SK-N-SH treated with all-trans-retinoic acid at 6 μM for 48 hours (cell line): Measurements from ENCODE around the gene CNN1.
"Not testable (repeated sequence)": the region's sequence is repeated elsewhere in the genome, so short reads cannot be mapped to it uniquely, and the experiment has no call there.

Experiments
- ATAC-seq: fragments of 200-7000 bp; cut with Tn5 transposase; 3 replicates; pipeline ENCODE4 v1.9.1; 2020; ENCODE audit warnings: mild to moderate bottlenecking, moderate library complexity
- ARNTL ChIP-seq: fragments of 450-650 bp; formaldehyde crosslinking; IDR thresholded peaks from 2 replicates; pipeline ENCODE4 v1.5.0; 2020; ENCODE audit warnings: low read depth, mild to moderate bottlenecking, moderate library complexity, borderline replicate concordance
- BACH2 ChIP-seq: fragments of 250-450 bp; sonication (Bioruptor Pico); IDR thresholded peaks from 2 replicates; pipeline ENCODE4 v1.9.0; 2021; ENCODE audit warnings: mild to moderate bottlenecking, borderline replicate concordance
- CSDC2 ChIP-seq: fragments of 250-450 bp; sonication (Bioruptor Pico); IDR thresholded peaks from 2 replicates; pipeline ENCODE4 v1.5.0; 2020; ENCODE audit warnings: mild to moderate bottlenecking, moderate library complexity
- ESRRG ChIP-seq: fragments of 250-450 bp; sonication (Bioruptor Pico); IDR thresholded peaks from 2 replicates; pipeline ENCODE4 v1.6.1; 2021; ENCODE audit warnings: mild to moderate bottlenecking
- GLIS3 ChIP-seq: fragments of 250-450 bp; sonication (Bioruptor Pico); IDR thresholded peaks from 2 replicates; pipeline ENCODE4 v1.5.0; 2020; ENCODE audit warnings: mild to moderate bottlenecking, moderate library complexity
- ISL1 ChIP-seq: fragments of 250-450 bp; sonication (Bioruptor Pico); IDR thresholded peaks from 2 replicates; pipeline ENCODE4 v2.1.2; 2022; ENCODE audit warnings: mild to moderate bottlenecking, moderate library complexity
- OSR1 ChIP-seq: fragments of 250-450 bp; sonication (Bioruptor Pico); IDR thresholded peaks from 2 replicates; pipeline ENCODE4 v1.8.0; 2022; ENCODE audit warnings: moderate library complexity, mild to moderate bottlenecking, inconsistent platforms
- POU6F1 ChIP-seq: fragments of 250-450 bp; sonication (Bioruptor Pico); IDR thresholded peaks from 2 replicates; pipeline ENCODE4 v1.8.0; 2021; ENCODE audit warnings: low read depth, mild to moderate bottlenecking, moderate library complexity, borderline replicate concordance
- PPARA ChIP-seq: fragments of 250-450 bp; sonication (Bioruptor Pico); IDR thresholded peaks from 2 replicates; pipeline ENCODE4 v1.5.0; 2020; ENCODE audit warnings: mild to moderate bottlenecking, borderline replicate concordance
- RARB ChIP-seq: fragments of 250-450 bp; sonication (Bioruptor Pico); IDR thresholded peaks from 2 replicates; pipeline ENCODE4 v1.8.0; 2021; ENCODE audit warnings: mild to moderate bottlenecking, moderate library complexity
- SNAI2 ChIP-seq: fragments of 250-450 bp; sonication (Bioruptor Pico); IDR thresholded peaks from 2 replicates; pipeline ENCODE4 v1.5.0; 2020; ENCODE audit warnings: mild to moderate bottlenecking, moderate library complexity
- TCF4 ChIP-seq: fragments of 250-450 bp; sonication (Bioruptor Pico); IDR thresholded peaks from 2 replicates; pipeline ENCODE4 v1.8.0; 2021; ENCODE audit warnings: mild to moderate bottlenecking, moderate library complexity, borderline replicate concordance
- TOX ChIP-seq: fragments of 250-450 bp; sonication (Bioruptor Pico); IDR thresholded peaks from 2 replicates; pipeline ENCODE4 v1.8.0; 2021; ENCODE audit warnings: mild to moderate bottlenecking, moderate library complexity, borderline replicate concordance
- ZC3H10 ChIP-seq: fragments of 250-450 bp; sonication (Bioruptor Pico); IDR thresholded peaks from 2 replicates; pipeline ENCODE4 v1.5.1; 2021; ENCODE audit warnings: mild to moderate bottlenecking, moderate library complexity
- ZFP3 ChIP-seq: fragments of 250-450 bp; sonication (Bioruptor Pico); IDR thresholded peaks from 2 replicates; pipeline ENCODE4 v1.5.0; 2020; ENCODE audit warnings: mild to moderate bottlenecking, moderate library complexity
- ZFP30 ChIP-seq: fragments of 450-650 bp; formaldehyde crosslinking; IDR thresholded peaks from 2 replicates; pipeline ENCODE4 v1.5.0; 2022; ENCODE audit warnings: mild to moderate bottlenecking, moderate library complexity
- ZNF70 ChIP-seq: fragments of 450-650 bp; formaldehyde crosslinking; IDR thresholded peaks from 2 replicates; pipeline ENCODE4 v1.5.0; 2020; ENCODE audit warnings: mild to moderate bottlenecking, moderate library complexity
- ZNF8 ChIP-seq: fragments of 450-650 bp; formaldehyde crosslinking; IDR thresholded peaks from 2 replicates; pipeline ENCODE4 v1.5.0; 2020; ENCODE audit warnings: mild to moderate bottlenecking, moderate library complexity
- TF ChIP-seq, protein P1 (sequence below): fragments of 250-450 bp; sonication (Bioruptor Pico); IDR thresholded peaks from 2 replicates; pipeline ENCODE4 v1.8.0; 2020; ENCODE audit warnings: mild to moderate bottlenecking, moderate library complexity, borderline replicate concordance
- TF ChIP-seq, protein P2 (sequence below): fragments of 250-450 bp; sonication (Bioruptor Pico); IDR thresholded peaks from 2 replicates; pipeline ENCODE4 v1.5.1; 2021; ENCODE audit warnings: mild to moderate bottlenecking, moderate library complexity

CNN1 gene

GRCh38 chr19:11596156-11596555 lies 57.5 kb downstream of the CNN1 start:
- no peak for ATAC-seq
- TF ChIP-seq ZFP3 (CRISPR knock-in tag) (no peak), ISL1 (CRISPR knock-in tag) (no peak), RARB (no peak), ZFP30 (CRISPR knock-in tag) (no peak), TCF4 (CRISPR knock-in tag) (no peak), PPARA (CRISPR knock-in tag) (no peak), POU6F1 (CRISPR knock-in tag) (no peak), GLIS3 (CRISPR knock-in tag) (no peak), ARNTL (CRISPR knock-in tag) (no peak), ZNF70 (CRISPR knock-in tag) (no peak), TOX (CRISPR knock-in tag) (no peak), ZNF8 (no peak), ZC3H10 (CRISPR knock-in tag) (no peak), ESRRG (no peak), OSR1 (CRISPR knock-in tag) (no peak)

- TF ChIP-seq RARB (0 out of 2 replicates have a peak, but pooled peaks have one; percentile 2), ZC3H10 (CRISPR knock-in tag) (no peak), CSDC2 (CRISPR knock-in tag) (peak; percentile 0; the same call in 1 of the 2 replicates), ZFP3 (CRISPR knock-in tag) (0 out of 2 replicates have a peak, but pooled peaks have one; percentile 30)
- ATAC-seq: peak; percentile 98
Measured at GRCh38 chr19:11597202-11598102, 58.8 kb downstream of the CNN1 start, which contains the start of gene ZNF627. TSS of gene ZNF627 (plus strand) at chr19:11597483. CDS start at chr19:11597628, 145 bp downstream.

GRCh38 chr19:11598103-11598483 lies 59.4 kb downstream of the CNN1 start:
- TF ChIP-seq ESRRG (no peak), RARB (no peak), ZC3H10 (CRISPR knock-in tag) (no peak), ZNF8 (no peak), ZNF70 (CRISPR knock-in tag) (no peak), SNAI2 (CRISPR knock-in tag) (no peak), POU6F1 (CRISPR knock-in tag) (no peak)
- TF ChIP-seq, protein P1, sequence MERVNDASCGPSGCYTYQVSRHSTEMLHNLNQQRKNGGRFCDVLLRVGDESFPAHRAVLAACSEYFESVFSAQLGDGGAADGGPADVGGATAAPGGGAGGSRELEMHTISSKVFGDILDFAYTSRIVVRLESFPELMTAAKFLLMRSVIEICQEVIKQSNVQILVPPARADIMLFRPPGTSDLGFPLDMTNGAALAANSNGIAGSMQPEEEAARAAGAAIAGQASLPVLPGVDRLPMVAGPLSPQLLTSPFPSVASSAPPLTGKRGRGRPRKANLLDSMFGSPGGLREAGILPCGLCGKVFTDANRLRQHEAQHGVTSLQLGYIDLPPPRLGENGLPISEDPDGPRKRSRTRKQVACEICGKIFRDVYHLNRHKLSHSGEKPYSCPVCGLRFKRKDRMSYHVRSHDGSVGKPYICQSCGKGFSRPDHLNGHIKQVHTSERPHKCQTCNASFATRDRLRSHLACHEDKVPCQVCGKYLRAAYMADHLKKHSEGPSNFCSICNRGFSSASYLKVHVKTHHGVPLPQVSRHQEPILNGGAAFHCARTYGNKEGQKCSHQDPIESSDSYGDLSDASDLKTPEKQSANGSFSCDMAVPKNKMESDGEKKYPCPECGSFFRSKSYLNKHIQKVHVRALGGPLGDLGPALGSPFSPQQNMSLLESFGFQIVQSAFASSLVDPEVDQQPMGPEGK (CRISPR knock-in tag): no peak
- ATAC-seq: no peak

DNA sequence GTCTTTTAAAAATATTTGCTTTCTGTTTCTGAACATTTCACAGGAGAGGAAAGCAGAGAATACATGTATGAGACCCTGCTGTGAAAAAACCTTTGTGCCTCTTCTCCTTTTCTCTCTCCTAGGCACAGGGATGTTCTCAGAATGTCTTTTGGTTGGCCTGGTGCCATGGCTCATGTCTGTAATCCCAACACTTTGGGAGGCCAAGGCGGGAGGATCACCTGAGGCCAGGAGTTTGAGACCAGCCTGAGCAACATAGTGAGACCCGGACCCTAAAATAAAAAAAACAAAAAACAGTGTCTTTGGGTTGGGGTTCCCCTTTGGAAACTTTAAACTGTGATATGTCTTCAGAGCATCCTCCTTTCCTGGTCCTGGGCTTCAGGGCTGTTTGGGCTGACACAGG lies 60.1 kb downstream of the CNN1 start:
- no peak for ATAC-seq
- no peak for TF ChIP-seq ZFP30 (CRISPR knock-in tag)
- no peak for TF ChIP-seq BACH2 (CRISPR knock-in tag)
- TF ChIP-seq, protein P2, sequence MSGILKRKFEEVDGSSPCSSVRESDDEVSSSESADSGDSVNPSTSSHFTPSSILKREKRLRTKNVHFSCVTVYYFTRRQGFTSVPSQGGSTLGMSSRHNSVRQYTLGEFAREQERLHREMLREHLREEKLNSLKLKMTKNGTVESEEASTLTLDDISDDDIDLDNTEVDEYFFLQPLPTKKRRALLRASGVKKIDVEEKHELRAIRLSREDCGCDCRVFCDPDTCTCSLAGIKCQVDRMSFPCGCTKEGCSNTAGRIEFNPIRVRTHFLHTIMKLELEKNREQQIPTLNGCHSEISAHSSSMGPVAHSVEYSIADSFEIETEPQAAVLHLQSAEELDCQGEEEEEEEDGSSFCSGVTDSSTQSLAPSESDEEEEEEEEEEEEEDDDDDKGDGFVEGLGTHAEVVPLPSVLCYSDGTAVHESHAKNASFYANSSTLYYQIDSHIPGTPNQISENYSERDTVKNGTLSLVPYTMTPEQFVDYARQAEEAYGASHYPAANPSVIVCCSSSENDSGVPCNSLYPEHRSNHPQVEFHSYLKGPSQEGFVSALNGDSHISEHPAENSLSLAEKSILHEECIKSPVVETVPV: no peak
- TF ChIP-seq, all 23 proteins: peak for 0

DNA sequence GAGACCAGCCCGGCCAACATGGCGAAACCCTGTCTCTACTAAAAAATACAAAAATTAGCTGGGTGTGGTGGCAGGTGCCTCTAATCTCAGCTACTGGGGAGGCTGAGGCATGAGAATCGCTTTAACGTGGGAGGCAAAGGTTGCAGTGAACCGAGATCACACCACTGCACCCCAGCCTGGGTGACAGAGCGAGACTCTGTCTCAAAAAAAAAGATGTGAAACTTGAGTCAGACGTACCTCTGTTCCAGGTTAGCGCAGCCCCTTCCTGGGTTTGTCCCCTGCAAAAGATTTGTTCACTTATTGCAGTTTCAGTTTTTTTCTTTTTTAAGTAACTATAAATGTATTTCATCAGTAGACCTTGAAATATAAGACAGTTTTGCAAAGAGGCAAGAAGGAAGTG lies 61.1 kb downstream of the CNN1 start:
- ATAC-seq: not testable (repeated sequence)
